GM06990 (cell line): ENCODE data around the gene AK5.

Experiments
- DNase-seq: peaks from one replicate; pipeline ENCODE4 v3.0.0-alpha.2; 2011; ENCODE audit not compliant: insufficient read length; ENCODE audit errors: extremely low read depth
- H3K27me3 ChIP-seq: replicated peaks from 2 replicates; pipeline ENCODE4 v1.6.0; 2011; ENCODE audit warnings: low read length; ENCODE audit not compliant: control insufficient read depth, insufficient read depth
- H3K36me3 ChIP-seq: 2 replicates; pipeline ENCODE4 v1.5.1; 2011; ENCODE audit warnings: low read length; ENCODE audit not compliant: control insufficient read depth, insufficient read depth
- H3K4me3 ChIP-seq: replicated peaks from 2 replicates; pipeline ENCODE4 v1.5.1; 2011; ENCODE audit warnings: low read depth, mild to moderate bottlenecking, control low read depth, low read length
- TF ChIP-seq, protein P1 (sequence below): IDR thresholded peaks from 2 replicates; pipeline ENCODE4 v1.5.1; 2011; ENCODE audit warnings: low read length, control low read depth, mild to moderate bottlenecking, inconsistent platforms; ENCODE audit not compliant: insufficient read depth, poor library complexity, severe bottlenecking

AK5 gene

DNA sequence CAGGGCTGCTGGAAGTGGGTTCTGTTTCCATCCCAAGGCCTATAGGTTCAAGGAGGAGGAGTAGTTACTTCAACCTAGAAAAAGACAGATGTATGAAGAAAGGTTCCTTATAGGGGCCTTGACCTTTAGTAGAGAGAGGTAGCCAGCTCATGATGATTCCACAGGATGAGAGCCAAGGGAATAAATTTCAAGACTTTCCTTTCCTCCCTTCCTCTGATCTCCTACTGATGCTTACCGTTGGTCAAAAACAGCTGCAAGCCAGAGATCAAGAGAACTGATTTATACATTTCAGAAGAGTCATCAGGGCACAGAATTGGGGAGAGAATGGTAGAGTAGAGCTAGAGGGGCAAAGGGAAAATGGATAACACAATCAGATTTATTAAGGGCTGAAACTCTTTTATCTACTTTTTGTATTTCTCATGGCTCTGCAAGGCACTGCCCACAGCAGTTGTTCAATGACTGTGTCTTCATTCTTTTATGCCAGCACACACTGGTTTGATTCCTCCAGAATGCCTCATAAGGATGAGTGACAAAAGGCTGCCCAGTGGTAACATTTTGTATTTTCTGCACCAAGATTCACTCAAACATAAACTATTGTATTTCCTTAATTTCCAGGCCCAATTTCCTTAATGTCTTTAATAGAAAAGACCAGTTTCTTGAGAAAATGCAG lies 37.4 kb downstream of the AK5 start:
- TF ChIP-seq, protein P1, sequence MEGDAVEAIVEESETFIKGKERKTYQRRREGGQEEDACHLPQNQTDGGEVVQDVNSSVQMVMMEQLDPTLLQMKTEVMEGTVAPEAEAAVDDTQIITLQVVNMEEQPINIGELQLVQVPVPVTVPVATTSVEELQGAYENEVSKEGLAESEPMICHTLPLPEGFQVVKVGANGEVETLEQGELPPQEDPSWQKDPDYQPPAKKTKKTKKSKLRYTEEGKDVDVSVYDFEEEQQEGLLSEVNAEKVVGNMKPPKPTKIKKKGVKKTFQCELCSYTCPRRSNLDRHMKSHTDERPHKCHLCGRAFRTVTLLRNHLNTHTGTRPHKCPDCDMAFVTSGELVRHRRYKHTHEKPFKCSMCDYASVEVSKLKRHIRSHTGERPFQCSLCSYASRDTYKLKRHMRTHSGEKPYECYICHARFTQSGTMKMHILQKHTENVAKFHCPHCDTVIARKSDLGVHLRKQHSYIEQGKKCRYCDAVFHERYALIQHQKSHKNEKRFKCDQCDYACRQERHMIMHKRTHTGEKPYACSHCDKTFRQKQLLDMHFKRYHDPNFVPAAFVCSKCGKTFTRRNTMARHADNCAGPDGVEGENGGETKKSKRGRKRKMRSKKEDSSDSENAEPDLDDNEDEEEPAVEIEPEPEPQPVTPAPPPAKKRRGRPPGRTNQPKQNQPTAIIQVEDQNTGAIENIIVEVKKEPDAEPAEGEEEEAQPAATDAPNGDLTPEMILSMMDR, result no peak
- no peak overlapping the region for H3K4me3 ChIP-seq
- no peak for DNase-seq

DNA sequence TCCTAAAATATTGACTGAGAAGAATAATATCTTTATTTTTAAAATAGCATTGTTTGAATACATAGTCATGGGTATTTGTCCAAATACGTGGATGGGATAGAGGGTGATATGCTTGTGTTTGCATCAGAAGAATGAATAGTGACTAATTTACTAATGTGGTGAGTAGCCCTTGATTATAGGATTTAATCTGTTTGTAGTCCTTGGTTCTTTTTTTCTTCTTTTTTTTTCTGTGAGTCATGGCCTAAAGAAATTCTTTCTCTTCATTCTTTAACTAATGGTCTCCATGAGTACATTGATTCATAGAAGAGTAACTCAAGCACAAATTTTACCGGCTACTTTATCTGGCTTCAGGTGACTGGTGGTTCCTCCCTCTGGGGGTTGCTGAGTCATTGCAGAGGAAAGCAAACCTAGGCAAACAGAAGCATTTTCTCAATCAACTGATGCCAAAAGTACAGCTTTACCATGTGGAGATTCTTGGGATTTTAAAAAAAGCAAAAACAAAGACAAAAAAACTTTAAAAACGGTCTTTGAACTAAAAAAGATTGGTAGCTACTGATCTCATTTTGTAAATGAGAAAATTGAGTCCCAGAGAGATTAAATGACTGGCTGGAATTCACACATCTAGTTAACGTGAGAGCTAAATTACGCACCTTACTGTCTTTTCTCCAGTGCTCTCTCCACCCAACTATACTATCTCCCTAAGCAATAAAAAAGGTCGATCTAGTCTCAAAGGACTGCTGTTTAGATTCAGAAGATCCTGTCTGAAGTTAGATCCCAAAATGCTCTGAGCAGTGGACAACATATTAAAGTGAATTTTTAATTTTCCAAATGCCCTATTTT lies 40.5 kb downstream of the AK5 start:
- Histone ChIP-seq H3K36me3 (no peaks in the 10 kb centered on the region), H3K27me3 (no peaks in the 10 kb centered on the region), H3K4me3 (no peak overlapping the region)
- DNase-seq, result no peak
- TF ChIP-seq, protein P1, result no peak

More for the DNA sequence above, 37.4 kb downstream of the AK5 start:
- H3K36me3 ChIP-seq, result no peaks in the 10 kb centered on the region
- H3K27me3 ChIP-seq, result no peaks in the 10 kb centered on the region

DNA sequence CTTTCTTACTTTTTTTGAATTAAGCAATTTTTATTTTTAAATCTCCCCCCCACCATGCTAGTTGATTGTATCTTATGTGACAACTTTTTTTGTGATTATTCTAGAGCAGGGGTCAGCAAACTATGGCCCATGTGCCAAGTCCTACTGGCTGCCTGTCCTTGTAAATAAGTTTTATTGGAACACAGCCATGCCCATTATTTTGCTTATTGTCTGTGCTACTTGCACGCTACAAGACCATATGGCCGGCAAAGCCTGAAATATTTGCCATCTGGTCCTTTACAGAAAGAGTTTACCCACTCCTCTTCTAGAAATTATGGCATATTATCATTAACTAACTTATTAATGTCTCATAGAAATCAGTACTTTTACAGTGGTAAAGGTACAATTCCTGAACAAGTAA lies 51.7 kb downstream of the AK5 start:
- no peak overlapping the region for H3K4me3 ChIP-seq
- H3K27me3 ChIP-seq, result 0 out of 2 replicates have a peak, but pooled peaks cover 1% of the 10 kb centered on the region
- TF ChIP-seq, protein P1, result no peak
- DNase-seq, result no peak
- no peaks in the 10 kb centered on the region for H3K36me3 ChIP-seq

DNA sequence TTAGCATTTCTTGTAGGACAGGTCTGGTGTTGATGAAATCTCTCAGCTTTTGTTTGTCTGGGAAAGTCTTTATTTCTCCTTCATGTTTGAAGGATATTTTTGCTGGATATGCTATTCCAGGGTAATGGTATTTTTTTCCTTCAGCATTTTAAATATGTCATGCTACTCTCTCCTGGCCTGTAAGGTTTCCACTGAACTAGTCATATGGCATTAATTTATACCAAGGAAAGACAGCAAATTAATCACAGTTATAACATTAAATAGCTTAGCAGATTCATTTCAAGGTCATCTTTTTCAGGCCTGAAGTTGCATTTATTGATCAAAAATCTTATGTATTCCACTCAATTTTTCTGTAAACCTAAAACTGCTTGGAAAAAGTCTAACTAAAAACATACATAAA lies 54.9 kb downstream of the AK5 start:
- Histone ChIP-seq H3K4me3 (no peak overlapping the region), H3K27me3 (no peaks in the 10 kb centered on the region), H3K36me3 (no peaks in the 10 kb centered on the region)
- DNase-seq, result no peak
- TF ChIP-seq, protein P1, result no peak

DNA sequence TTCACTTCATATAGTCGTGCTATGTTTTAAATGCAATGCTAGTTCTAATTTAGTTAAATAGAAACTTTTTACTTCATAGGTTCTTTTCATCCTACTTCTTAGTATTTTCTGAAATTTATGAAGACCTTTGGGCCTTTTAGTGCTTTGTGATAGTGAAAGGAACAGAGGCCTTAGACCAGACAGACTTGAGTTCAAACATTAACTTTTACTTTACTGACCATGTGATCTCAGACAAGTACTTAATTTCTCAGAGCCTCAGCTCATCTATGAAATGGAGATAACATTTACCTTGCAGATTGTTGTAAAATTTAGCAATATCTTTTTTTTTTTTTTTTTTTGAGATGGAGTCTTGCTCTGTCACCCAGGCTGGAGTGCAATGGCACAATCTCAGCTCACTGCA lies 57.5 kb downstream of the AK5 start:
- no peak overlapping the region for H3K4me3 ChIP-seq
- no peaks in the 10 kb centered on the region for H3K36me3 ChIP-seq
- DNase-seq, result no peak
- TF ChIP-seq, protein P1, result no peak
- H3K27me3 ChIP-seq, result no peaks in the 10 kb centered on the region
